OCI-LY1 (cell line): ENCODE results near the gene NOD2.

Source experiments
- H2AFZ ChIP-seq: fragments of 200-600 bp; sonication (generic), shearing (Covaris generic); 2 replicates; pipeline ENCODE4 v1.6.0; 2014; ENCODE audit warnings: antibody characterized with exemption, mild to moderate bottlenecking, low read length
- H3F3A ChIP-seq: fragments of 200-600 bp; sonication (generic), shearing (Covaris generic); 2 replicates; pipeline ENCODE4 v1.6.0; 2014; ENCODE audit warnings: mild to moderate bottlenecking, antibody characterized with exemption, low read length, moderate library complexity; ENCODE audit not compliant: insufficient read depth
- H3K27ac ChIP-seq: fragments of 200-600 bp; sonication (generic); 2 replicates; pipeline ENCODE4 v1.5.1; 2014; ENCODE audit warnings: low read length, mixed run types, mild to moderate bottlenecking, low read depth; ENCODE audit not compliant: poor library complexity, severe bottlenecking
- H3K27me3 ChIP-seq: fragments of 200-600 bp; sonication (generic); 2 replicates; pipeline ENCODE4 v1.6.0; 2014; ENCODE audit warnings: antibody characterized with exemption, mild to moderate bottlenecking, low read length, moderate library complexity; ENCODE audit not compliant: insufficient read depth
- H3K36me3 ChIP-seq: fragments of 200-600 bp; sonication (generic); 2 replicates; pipeline ENCODE4 v1.6.1; 2014; ENCODE audit warnings: mild to moderate bottlenecking, antibody characterized with exemption, low read length, moderate library complexity, mixed read lengths; ENCODE audit not compliant: insufficient read depth
- H3K4me1 ChIP-seq: fragments of 200-600 bp; sonication (generic); 2 replicates; pipeline ENCODE4 v1.5.1; 2014; ENCODE audit warnings: mild to moderate bottlenecking, low read length, moderate library complexity; ENCODE audit not compliant: insufficient read depth, severe bottlenecking
- H3K4me2 ChIP-seq: fragments of 200-600 bp; sonication (generic), shearing (Covaris generic); 2 replicates; pipeline ENCODE4 v1.6.1; 2014; ENCODE audit warnings: low read length
- H3K4me3 ChIP-seq: fragments of 200-600 bp; sonication (generic); 2 replicates; pipeline ENCODE4 v1.5.1; 2014; ENCODE audit warnings: low read length, low read depth, mild to moderate bottlenecking, mixed read lengths; ENCODE audit not compliant: poor library complexity, severe bottlenecking
- H3K79me2 ChIP-seq: fragments of 200-600 bp; shearing (Covaris generic); 2 replicates; pipeline ENCODE4 v1.6.1; 2016; ENCODE audit warnings: mixed run types, low read length, mixed read lengths; ENCODE audit not compliant: insufficient read depth
- H3K9ac ChIP-seq: fragments of 200-600 bp; sonication (generic), shearing (Covaris generic); 2 replicates; pipeline ENCODE4 v1.6.1; 2014; ENCODE audit warnings: mild to moderate bottlenecking, low read length, mixed read lengths
- H3K9me2 ChIP-seq: fragments of 200-600 bp; sonication (generic), shearing (Covaris generic); 2 replicates; pipeline ENCODE4 v1.6.1; 2014; ENCODE audit warnings: low read depth, mild to moderate bottlenecking, low read length, mixed read lengths
- H3K9me3 ChIP-seq: fragments of 200-600 bp; shearing (Covaris generic); 2 replicates; pipeline ENCODE4 v1.6.1; 2014; ENCODE audit warnings: low read length, mixed read lengths
- H4K20me1 ChIP-seq: fragments of 200-600 bp; sonication (generic), shearing (Covaris generic); 2 replicates; pipeline ENCODE4 v1.6.0; 2016; ENCODE audit warnings: mild to moderate bottlenecking, low read length; ENCODE audit not compliant: insufficient read depth
- EZH2 ChIP-seq: fragments of 200-600 bp; sonication (generic), shearing (Covaris generic); IDR thresholded peaks from 2 replicates; pipeline ENCODE4 v1.8.0; 2017; ENCODE audit warnings: borderline replicate concordance, mixed run types, mild to moderate bottlenecking, antibody characterized with exemption, low read length, moderate library complexity, mixed read lengths
- TF ChIP-seq, protein P1 (sequence below): fragments of 200-600 bp; sonication (generic), shearing (Covaris generic); IDR thresholded peaks from 2 replicates; pipeline ENCODE4 v1.5.1; 2017; ENCODE audit warnings: mild to moderate bottlenecking, antibody characterized with exemption, low read length, moderate library complexity, mixed read lengths

Gene NOD2

DNA sequence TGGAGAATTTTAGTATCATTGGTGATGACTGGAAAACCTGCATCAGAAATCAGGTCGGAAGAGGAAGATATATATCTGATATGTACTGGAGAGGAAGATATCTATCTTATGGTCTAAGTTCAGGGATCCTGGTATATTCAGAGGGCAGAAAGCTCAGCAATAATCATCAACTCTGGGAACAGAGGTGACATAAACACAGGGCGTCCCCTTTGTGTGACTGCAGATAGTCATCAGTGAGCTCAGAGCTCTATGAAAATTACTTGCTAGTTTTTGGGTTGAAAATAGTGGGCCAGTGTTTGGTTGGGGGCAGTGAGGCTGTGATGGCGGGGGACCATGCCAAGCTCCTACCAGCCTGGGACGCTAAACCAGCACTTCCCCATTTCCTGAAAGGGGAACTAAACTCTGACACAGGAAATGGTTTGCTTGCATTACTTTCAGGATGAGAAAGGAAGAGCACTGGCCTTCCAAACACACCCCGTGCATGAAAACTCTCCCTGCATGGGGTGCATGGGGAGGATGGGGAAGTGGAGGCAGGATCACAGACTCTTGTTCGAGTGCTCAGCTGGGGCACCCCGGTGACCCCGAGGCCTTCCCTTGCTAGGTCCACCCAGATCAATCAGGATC is 15.8 kb downstream of the NOD2 start:
- Histone ChIP-seq H4K20me1 (no peaks in the 10 kb centered on the region), H3K4me2 (no peak overlapping the region), H3F3A (no peaks in the 10 kb centered on the region), H3K79me2 (no peaks in the 10 kb centered on the region), H3K4me3 (no peak overlapping the region), H3K9me2 (no peaks in the 10 kb centered on the region), H3K4me1 (no peaks in the 10 kb centered on the region), H2AFZ (no peak overlapping the region), H3K27me3 (no peaks in the 10 kb centered on the region), H3K36me3 (no peaks in the 10 kb centered on the region), H3K9me3 (peaks cover 7% of the 10 kb centered on the region), H3K9ac (no peak overlapping the region), H3K27ac (no peak overlapping the region)
- TF ChIP-seq EZH2: no peak
- TF ChIP-seq, protein P1, sequence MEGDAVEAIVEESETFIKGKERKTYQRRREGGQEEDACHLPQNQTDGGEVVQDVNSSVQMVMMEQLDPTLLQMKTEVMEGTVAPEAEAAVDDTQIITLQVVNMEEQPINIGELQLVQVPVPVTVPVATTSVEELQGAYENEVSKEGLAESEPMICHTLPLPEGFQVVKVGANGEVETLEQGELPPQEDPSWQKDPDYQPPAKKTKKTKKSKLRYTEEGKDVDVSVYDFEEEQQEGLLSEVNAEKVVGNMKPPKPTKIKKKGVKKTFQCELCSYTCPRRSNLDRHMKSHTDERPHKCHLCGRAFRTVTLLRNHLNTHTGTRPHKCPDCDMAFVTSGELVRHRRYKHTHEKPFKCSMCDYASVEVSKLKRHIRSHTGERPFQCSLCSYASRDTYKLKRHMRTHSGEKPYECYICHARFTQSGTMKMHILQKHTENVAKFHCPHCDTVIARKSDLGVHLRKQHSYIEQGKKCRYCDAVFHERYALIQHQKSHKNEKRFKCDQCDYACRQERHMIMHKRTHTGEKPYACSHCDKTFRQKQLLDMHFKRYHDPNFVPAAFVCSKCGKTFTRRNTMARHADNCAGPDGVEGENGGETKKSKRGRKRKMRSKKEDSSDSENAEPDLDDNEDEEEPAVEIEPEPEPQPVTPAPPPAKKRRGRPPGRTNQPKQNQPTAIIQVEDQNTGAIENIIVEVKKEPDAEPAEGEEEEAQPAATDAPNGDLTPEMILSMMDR: no peak

DNA sequence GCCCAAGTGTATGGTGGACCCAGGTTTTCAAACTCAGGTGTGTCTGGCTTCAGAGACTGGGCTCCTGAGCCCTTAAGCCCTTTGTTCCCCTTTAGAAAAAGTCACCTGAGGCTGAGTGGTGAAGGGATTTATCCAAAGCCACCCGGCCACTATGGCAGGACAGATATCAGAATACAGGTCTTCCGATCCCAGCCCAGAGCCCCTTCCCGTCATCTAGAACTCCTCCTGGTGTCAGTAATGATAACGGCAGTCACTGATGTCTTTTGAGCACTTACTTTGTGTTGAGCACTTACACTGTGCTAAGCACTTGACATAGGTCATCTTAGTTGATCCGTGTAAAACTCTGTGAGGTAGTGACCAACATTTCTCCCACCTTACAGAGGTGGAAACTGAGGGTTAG is 16.6 kb downstream of the NOD2 start:
- H3K4me2 ChIP-seq: no peak overlapping the region
- no peaks in the 10 kb centered on the region for H3K36me3 ChIP-seq

DNA sequence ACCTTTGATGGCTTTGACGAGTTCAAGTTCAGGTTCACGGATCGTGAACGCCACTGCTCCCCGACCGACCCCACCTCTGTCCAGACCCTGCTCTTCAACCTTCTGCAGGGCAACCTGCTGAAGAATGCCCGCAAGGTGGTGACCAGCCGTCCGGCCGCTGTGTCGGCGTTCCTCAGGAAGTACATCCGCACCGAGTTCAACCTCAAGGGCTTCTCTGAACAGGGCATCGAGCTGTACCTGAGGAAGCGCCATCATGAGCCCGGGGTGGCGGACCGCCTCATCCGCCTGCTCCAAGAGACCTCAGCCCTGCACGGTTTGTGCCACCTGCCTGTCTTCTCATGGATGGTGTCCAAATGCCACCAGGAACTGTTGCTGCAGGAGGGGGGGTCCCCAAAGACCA is 17.6 kb downstream of the NOD2 start:
- no peaks in the 10 kb centered on the region for H3K4me1 ChIP-seq
- H3K4me3 ChIP-seq: no peak overlapping the region
- no peaks in the 10 kb centered on the region for H3K9me2 ChIP-seq
- no peaks in the 10 kb centered on the region for H3F3A ChIP-seq
- no peak overlapping the region for H3K9ac ChIP-seq
- H3K27ac ChIP-seq: no peak overlapping the region
- H3K9me3 ChIP-seq: no peaks in the 10 kb centered on the region
- H3K27me3 ChIP-seq: no peaks in the 10 kb centered on the region
- no peak overlapping the region for H2AFZ ChIP-seq
- H3K4me2 ChIP-seq: no peak overlapping the region
- no peaks in the 10 kb centered on the region for H4K20me1 ChIP-seq
- no peaks in the 10 kb centered on the region for H3K79me2 ChIP-seq
- H3K36me3 ChIP-seq: no peaks in the 10 kb centered on the region
- TF ChIP-seq, protein P1: no peak
- no peak for TF ChIP-seq EZH2

More for the DNA sequence above, 16.6 kb downstream of the NOD2 start:
- Histone ChIP-seq H3K4me3 (no peak overlapping the region), H3K9me3 (peaks cover 3% of the 10 kb centered on the region), H3F3A (no peaks in the 10 kb centered on the region), H2AFZ (no peak overlapping the region), H3K4me1 (no peaks in the 10 kb centered on the region), H4K20me1 (no peaks in the 10 kb centered on the region), H3K27me3 (no peaks in the 10 kb centered on the region), H3K27ac (no peak overlapping the region), H3K79me2 (no peaks in the 10 kb centered on the region), H3K9ac (no peak overlapping the region), H3K9me2 (no peaks in the 10 kb centered on the region)
- TF ChIP-seq, protein P1: no peak
- TF ChIP-seq EZH2: no peak
